ENCODE measurements around the gene PAX9.

DNA sequence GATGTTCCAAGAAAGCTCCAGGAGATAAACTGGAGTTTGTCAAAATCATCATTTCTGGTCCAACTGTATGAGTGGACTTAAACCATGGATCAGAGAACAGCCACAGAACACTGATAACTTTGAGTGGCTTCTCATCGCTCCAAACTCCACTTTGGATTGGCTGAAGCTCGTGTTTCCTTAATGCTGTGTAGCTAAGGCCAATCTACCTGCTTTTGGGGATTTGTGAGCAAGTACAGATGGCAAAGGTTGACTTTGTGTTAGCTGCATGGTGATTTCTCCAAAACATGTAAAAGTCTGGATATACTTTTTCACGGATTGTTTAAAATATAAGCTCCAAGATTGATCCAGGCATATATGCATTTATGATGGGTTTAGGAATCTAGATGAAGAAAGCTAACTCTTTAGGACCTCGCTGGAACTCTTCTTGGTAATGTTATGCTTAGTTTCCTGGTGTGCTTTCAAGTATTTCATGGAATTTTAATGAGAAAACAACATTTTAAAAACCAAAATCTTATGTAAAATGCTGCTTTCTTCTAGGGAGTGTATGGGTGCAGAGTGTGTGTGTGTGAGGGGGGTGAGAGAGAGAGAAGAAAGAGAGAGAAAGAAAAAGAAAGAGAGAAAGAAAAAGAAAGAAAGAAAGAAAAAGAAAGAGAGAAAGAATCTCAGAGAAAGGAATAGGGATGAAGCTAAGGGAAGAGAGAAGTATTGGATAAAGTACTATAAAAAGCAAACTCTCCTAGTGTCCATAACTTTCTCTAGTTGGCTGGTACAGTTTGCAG is 11.6 kb upstream of the PAX9 start:
- TF ChIP-seq, protein P1, sequence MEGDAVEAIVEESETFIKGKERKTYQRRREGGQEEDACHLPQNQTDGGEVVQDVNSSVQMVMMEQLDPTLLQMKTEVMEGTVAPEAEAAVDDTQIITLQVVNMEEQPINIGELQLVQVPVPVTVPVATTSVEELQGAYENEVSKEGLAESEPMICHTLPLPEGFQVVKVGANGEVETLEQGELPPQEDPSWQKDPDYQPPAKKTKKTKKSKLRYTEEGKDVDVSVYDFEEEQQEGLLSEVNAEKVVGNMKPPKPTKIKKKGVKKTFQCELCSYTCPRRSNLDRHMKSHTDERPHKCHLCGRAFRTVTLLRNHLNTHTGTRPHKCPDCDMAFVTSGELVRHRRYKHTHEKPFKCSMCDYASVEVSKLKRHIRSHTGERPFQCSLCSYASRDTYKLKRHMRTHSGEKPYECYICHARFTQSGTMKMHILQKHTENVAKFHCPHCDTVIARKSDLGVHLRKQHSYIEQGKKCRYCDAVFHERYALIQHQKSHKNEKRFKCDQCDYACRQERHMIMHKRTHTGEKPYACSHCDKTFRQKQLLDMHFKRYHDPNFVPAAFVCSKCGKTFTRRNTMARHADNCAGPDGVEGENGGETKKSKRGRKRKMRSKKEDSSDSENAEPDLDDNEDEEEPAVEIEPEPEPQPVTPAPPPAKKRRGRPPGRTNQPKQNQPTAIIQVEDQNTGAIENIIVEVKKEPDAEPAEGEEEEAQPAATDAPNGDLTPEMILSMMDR (conservative IDR thresholded peaks at IDR 0.05; ENCODE audit: low read depth, low read length), result no peak
- no peak for TF ChIP-seq EZH2 (IDR thresholded peaks at IDR 0.05; ENCODE audit: low read length, unreplicated experiment)
